WTC11 (cell line): ENCODE measurements around the gene CD96. TPM values are rescaled to one million over a fixed set of nuclear protein-coding genes. Genes with fewer than 3 reads are reported as not detected.

Experiments
- ATAC-seq: fragments of 200-7000 bp; cut with Tn5 transposase; 2 replicates; pipeline ENCODE4 v1.10.0; 2021; ENCODE audit warnings: mild to moderate bottlenecking, moderate library complexity
- CTCF ChIA-PET: fragments of 300-600 bp; sonication (Branson Sonifier 250); formaldehyde crosslinking; loops from one replicate; lab custom pipeline; 2021; ENCODE audit warnings: antibody characterized with exemption; lab: Charles Lee
- POLR2A ChIA-PET: fragments of 350-600 bp; sonication (Branson Sonifier 250); formaldehyde crosslinking; loops from one replicate; lab custom pipeline; 2021; ENCODE audit warnings: antibody characterized with exemption; lab: Charles Lee
- DNase-seq: peaks from one replicate; pipeline ENCODE4 v3.0.0; 2021; ENCODE audit warnings: low spot score
- H3K27ac Mint-ChIP-seq: 2 replicates; pipeline ENCODE4 v1.8.0; 2021; ENCODE audit warnings: mixed read lengths
- H3K27me3 Mint-ChIP-seq: 2 replicates; pipeline ENCODE4 v1.8.0; 2021; ENCODE audit warnings: low read depth, mild to moderate bottlenecking, moderate library complexity, mixed read lengths
- H3K36me3 Mint-ChIP-seq: 2 replicates; pipeline ENCODE4 v1.8.0; 2021; ENCODE audit warnings: mixed read lengths
- H3K4me1 Mint-ChIP-seq: 2 replicates; pipeline ENCODE4 v1.8.0; 2022; ENCODE audit warnings: mixed read lengths
- H3K4me3 Mint-ChIP-seq: 2 replicates; pipeline ENCODE4 v1.8.0; 2021; ENCODE audit warnings: mild to moderate bottlenecking, moderate library complexity, mixed read lengths
- H3K9me3 Mint-ChIP-seq: 2 replicates; pipeline ENCODE4 v1.8.0; 2021; ENCODE audit warnings: mixed read lengths
- ARID4B ChIP-seq: sonication (generic); formaldehyde crosslinking; IDR thresholded peaks from 2 replicates; pipeline ENCODE4 v1.8.0; 2023; ENCODE audit warnings: missing genetic modification reagents, mild to moderate bottlenecking, borderline replicate concordance
- ATF1 ChIP-seq: sonication (generic); formaldehyde crosslinking; IDR thresholded peaks from 2 replicates; pipeline ENCODE4 v1.8.1; 2023; ENCODE audit warnings: mild to moderate bottlenecking, moderate library complexity, missing genetic modification reagents
- CBFB ChIP-seq: sonication (generic); formaldehyde crosslinking; IDR thresholded peaks from 2 replicates; pipeline ENCODE4 v1.8.1; 2022; ENCODE audit warnings: mild to moderate bottlenecking, low read depth, missing genetic modification reagents
- CREB1 ChIP-seq: sonication (generic); formaldehyde crosslinking; IDR thresholded peaks from 2 replicates; pipeline ENCODE4 v1.8.0; 2023; ENCODE audit warnings: mild to moderate bottlenecking, missing genetic modification reagents
- CTCF ChIP-seq: fragments of 200-600 bp; IDR thresholded peaks from 2 replicates; pipeline ENCODE4 v1.8.0; 2022; ENCODE audit warnings: antibody characterized with exemption
- EMX1 ChIP-seq: fragments of 250-450 bp; sonication (Bioruptor Pico); IDR thresholded peaks from 2 replicates; pipeline ENCODE4 v1.8.0; 2021; ENCODE audit warnings: mild to moderate bottlenecking
- FOXJ3 ChIP-seq: sonication (generic); formaldehyde crosslinking; IDR thresholded peaks from 2 replicates; pipeline ENCODE4 v1.9.0; 2021; ENCODE audit warnings: missing genetic modification reagents, mild to moderate bottlenecking, borderline replicate concordance
- GTF2I ChIP-seq: fragments of 250-450 bp; sonication (Bioruptor Pico); conservative IDR thresholded peaks from 2 replicates; pipeline ENCODE4 v1.4.0; 2021; ENCODE audit warnings: mild to moderate bottlenecking
- JAZF1 ChIP-seq: fragments of 250-450 bp; sonication (Bioruptor Pico); IDR thresholded peaks from 2 replicates; pipeline ENCODE4 v1.9.0; 2021; ENCODE audit warnings: moderate library complexity, mild to moderate bottlenecking, inconsistent platforms
- JUN ChIP-seq: sonication (generic); formaldehyde crosslinking; IDR thresholded peaks from 2 replicates; pipeline ENCODE4 v1.8.0; 2023; ENCODE audit warnings: mild to moderate bottlenecking, missing genetic modification reagents
- NFYB ChIP-seq: sonication (generic); formaldehyde crosslinking; conservative IDR thresholded peaks from 2 replicates; pipeline ENCODE4 v1.8.0; 2022; ENCODE audit warnings: low read depth, missing genetic modification reagents
- PRDM15 ChIP-seq: sonication (generic); formaldehyde crosslinking; IDR thresholded peaks from 2 replicates; pipeline ENCODE4 v1.8.0; 2022; ENCODE audit warnings: missing genetic modification reagents
- SMAD3 ChIP-seq: sonication (generic); formaldehyde crosslinking; IDR thresholded peaks from 2 replicates; pipeline ENCODE4 v1.8.0; 2022; ENCODE audit warnings: missing genetic modification reagents, mild to moderate bottlenecking, borderline replicate concordance
- TCF7 ChIP-seq: sonication (generic); formaldehyde crosslinking; IDR thresholded peaks from 2 replicates; pipeline ENCODE4 v1.8.0; 2022; ENCODE audit warnings: mild to moderate bottlenecking, low read depth, missing genetic modification reagents, moderate library complexity
- TEAD1 ChIP-seq: sonication (generic); formaldehyde crosslinking; IDR thresholded peaks from 2 replicates; pipeline ENCODE4 v1.8.0; 2022; ENCODE audit warnings: mild to moderate bottlenecking, missing genetic modification reagents
- USF2 ChIP-seq: sonication (generic); formaldehyde crosslinking; IDR thresholded peaks from 2 replicates; pipeline ENCODE4 v1.8.1; 2023; ENCODE audit warnings: mild to moderate bottlenecking, missing genetic modification reagents, moderate library complexity
- ZNF232 ChIP-seq: sonication (generic); formaldehyde crosslinking; IDR thresholded peaks from 2 replicates; pipeline ENCODE4 v1.8.0; 2022; ENCODE audit warnings: mild to moderate bottlenecking, missing genetic modification reagents
- ZNF416 ChIP-seq: fragments of 250-450 bp; sonication (Bioruptor Pico); IDR thresholded peaks from 2 replicates; pipeline ENCODE4 v1.9.0; 2021; ENCODE audit warnings: mild to moderate bottlenecking, inconsistent platforms
- total RNA-seq: library from RNA; stranded (reverse); gene quantifications from 3 replicates; pipeline ENCODE4 v1.2.3, GENCODE V29; 2021
- TF ChIP-seq, protein P1 (sequence below): sonication (generic); formaldehyde crosslinking; IDR thresholded peaks from 2 replicates; pipeline ENCODE4 v1.8.1; 2023; ENCODE audit warnings: mild to moderate bottlenecking, moderate library complexity, missing genetic modification reagents

Gene CD96
- total RNA-seq, 1 experiment from 2014 or later: 0.33 TPM

DNA sequence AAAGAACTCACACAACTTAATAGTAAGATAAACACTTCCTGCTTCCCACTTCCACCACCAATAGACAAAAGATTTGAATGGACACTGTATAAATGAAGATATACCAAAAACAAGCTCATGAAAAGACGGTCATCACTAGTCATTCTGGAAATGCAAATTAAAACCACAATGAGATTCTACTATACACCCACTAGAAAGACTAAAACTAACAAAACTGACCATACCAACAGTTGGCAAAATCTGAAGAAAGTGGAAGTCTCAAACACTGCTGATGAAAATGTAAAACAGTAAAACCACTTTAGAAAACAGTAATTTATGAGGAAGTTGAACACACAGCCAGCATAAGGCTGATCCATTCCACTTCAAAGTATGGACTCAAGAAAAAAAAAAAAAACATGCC, 35.6 kb upstream of the CD96 start:
- Mint-ChIP-seq H3K9me3 (no peaks in the 10 kb centered on the region), H3K4me3 (no peak overlapping the region), H3K4me1 (peaks cover 15% of the 10 kb centered on the region), H3K36me3 (no peaks in the 10 kb centered on the region), H3K27ac (no peak overlapping the region), H3K27me3 (no peaks in the 10 kb centered on the region)
- DNase-seq (no peak), ATAC-seq (no peak)
- ChIA-PET CTCF (no interaction called here), POLR2A (no interaction called here)
- TF ChIP-seq PRDM15 (CRISPR knock-in tag) (no peak), TEAD1 (CRISPR knock-in tag) (no peak), JUN (CRISPR knock-in tag) (no peak), ZNF416 (no peak), CTCF (no peak), ARID4B (CRISPR knock-in tag) (no peak), GTF2I (no peak), EMX1 (CRISPR knock-in tag) (no peak), ATF1 (no peak), JAZF1 (CRISPR knock-in tag) (no peak), TCF7 (CRISPR knock-in tag) (no peak), ZNF232 (no peak), CREB1 (CRISPR knock-in tag) (no peak), FOXJ3 (CRISPR knock-in tag) (no peak), NFYB (no peak), USF2 (CRISPR knock-in tag) (no peak), CBFB (CRISPR knock-in tag) (no peak), SMAD3 (CRISPR knock-in tag) (no peak)

- CTCF ChIA-PET: no interaction called here
- ATAC-seq (no peak), DNase-seq (no peak)
- peaks cover 15% of the 10 kb centered on the region for H3K4me1 Mint-ChIP-seq
- H3K27me3 Mint-ChIP-seq: no peaks in the 10 kb centered on the region
- H3K9me3 Mint-ChIP-seq: no peaks in the 10 kb centered on the region
- no peak overlapping the region for H3K27ac Mint-ChIP-seq
- no peaks in the 10 kb centered on the region for H3K36me3 Mint-ChIP-seq
- POLR2A ChIA-PET: no interaction called here
- TF ChIP-seq, protein P1, sequence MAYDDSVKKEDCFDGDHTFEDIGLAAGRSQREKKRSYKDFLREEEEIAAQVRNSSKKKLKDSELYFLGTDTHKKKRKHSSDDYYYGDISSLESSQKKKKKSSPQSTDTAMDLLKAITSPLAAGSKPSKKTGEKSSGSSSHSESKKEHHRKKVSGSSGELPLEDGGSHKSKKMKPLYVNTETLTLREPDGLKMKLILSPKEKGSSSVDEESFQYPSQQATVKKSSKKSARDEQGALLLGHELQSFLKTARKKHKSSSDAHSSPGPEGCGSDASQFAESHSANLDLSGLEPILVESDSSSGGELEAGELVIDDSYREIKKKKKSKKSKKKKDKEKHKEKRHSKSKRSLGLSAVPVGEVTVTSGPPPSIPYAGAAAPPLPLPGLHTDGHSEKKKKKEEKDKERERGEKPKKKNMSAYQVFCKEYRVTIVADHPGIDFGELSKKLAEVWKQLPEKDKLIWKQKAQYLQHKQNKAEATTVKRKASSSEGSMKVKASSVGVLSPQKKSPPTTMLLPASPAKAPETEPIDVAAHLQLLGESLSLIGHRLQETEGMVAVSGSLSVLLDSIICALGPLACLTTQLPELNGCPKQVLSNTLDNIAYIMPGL (CRISPR knock-in tag): no peak
- TF ChIP-seq PRDM15 (CRISPR knock-in tag): no peak
- no peak for TF ChIP-seq NFYB
- no peak overlapping the region for H3K4me3 Mint-ChIP-seq
Measured at GRCh38 chr3:111509308-111509707, 32.7 kb upstream of the CD96 start.
